T-helper 2 cell treated with Interferon-gamma antibody and Interleukin-4, amounts not matched to agents 5 μg/mL and 100 μg/mL, for 36 hours (primary cell): Measurements from ENCODE around the gene HS1BP3.

Source experiments
- DNase-seq: peaks from one replicate; pipeline ENCODE4 v3.0.0; 2021; ENCODE audit warnings: low spot score
- H3K27ac Mint-ChIP-seq: one replicate; pipeline ENCODE4 v1.8.0; 2021; ENCODE audit warnings: mild to moderate bottlenecking, mixed read lengths
- H3K27me3 Mint-ChIP-seq: one replicate; pipeline ENCODE4 v1.8.0; 2021; ENCODE audit warnings: low read depth, mixed read lengths
- H3K36me3 Mint-ChIP-seq: one replicate; pipeline ENCODE4 v1.8.0; 2021; ENCODE audit warnings: low read depth, mixed read lengths
- H3K4me1 Mint-ChIP-seq: one replicate; pipeline ENCODE4 v1.8.0; 2021; ENCODE audit warnings: low read depth, mixed read lengths
- H3K4me3 Mint-ChIP-seq: one replicate; pipeline ENCODE4 v1.8.0; 2022; ENCODE audit warnings: mild to moderate bottlenecking, moderate library complexity, mixed read lengths
- H3K9me3 Mint-ChIP-seq: one replicate; pipeline ENCODE4 v1.8.0; 2021; ENCODE audit warnings: mixed read lengths

The HS1BP3 gene

DNA sequence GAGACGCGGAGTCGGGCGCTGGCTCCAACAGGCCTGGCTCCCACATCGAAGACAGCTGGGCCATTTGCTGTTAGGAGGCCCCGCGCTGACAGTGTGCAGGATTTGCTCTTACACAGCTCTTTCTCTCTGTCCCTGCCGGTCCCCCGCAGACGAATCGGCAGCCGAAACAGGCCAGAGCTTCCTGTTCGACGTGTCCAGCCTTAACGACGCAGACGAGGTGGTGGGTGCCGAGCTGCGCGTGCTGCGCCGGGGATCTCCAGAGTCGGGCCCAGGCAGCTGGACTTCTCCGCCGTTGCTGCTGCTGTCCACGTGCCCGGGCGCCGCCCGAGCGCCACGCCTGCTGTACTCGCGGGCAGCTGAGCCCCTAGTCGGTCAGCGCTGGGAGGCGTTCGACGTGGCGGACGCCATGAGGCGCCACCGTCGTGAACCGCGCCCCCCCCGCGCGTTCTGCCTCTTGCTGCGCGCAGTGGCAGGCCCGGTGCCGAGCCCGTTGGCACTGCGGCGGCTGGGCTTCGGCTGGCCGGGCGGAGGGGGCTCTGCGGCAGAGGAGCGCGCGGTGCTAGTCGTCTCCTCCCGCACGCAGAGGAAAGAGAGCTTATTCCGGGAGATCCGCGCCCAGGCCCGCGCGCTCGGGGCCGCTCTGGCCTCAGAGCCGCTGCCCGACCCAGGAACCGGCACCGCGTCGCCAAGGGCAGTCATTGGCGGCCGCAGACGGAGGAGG is 19.6 kb upstream of the HS1BP3 start:
- H3K27me3 Mint-ChIP-seq = peaks cover 45% of the 10 kb centered on the region
- no peak overlapping the region for H3K27ac Mint-ChIP-seq
- H3K4me3 Mint-ChIP-seq = no peak overlapping the region
- H3K4me1 Mint-ChIP-seq = peaks cover 3% of the 10 kb centered on the region
- DNase-seq = no peak
- no peaks in the 10 kb centered on the region for H3K9me3 Mint-ChIP-seq
- no peaks in the 10 kb centered on the region for H3K36me3 Mint-ChIP-seq

DNA sequence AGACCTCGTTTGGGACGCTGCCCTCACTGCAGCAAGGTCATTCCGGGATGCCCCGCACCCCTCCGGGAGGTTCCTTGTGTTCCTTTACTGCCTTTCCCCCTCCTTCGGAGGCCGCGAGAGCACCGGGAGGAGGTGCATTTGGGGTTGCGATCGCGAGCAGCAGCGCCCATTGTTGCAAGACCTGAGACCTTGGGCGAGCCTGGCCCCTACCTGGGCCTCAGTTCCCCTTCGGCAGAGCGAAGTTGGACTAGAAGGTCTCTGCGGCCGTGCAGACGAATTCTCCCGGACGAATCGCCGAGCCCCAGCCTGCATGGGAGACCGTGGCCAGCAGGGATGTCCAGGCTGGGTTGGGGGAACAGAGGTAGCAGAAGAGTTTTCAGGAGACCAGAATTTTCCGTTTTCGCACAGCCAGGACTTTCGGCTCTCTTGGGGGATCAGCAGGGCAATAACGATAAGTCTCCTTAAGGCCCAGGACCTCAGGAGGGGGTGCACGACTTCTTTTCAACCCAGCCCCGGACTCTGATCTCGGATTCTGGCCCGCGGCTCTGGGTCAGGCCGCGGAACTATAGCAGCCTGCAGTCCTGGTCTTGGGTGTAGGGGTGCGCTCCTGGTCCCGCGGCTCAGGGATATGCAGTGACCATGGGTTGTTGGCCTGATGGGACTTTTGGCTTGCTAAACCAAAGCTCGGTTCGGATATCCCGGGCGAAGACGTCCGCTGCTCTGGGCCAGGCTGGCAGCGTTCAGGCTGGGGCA is 18.8 kb upstream of the HS1BP3 start:
- Mint-ChIP-seq H3K27ac (no peak overlapping the region), H3K9me3 (no peaks in the 10 kb centered on the region), H3K4me3 (no peak overlapping the region)

DNA sequence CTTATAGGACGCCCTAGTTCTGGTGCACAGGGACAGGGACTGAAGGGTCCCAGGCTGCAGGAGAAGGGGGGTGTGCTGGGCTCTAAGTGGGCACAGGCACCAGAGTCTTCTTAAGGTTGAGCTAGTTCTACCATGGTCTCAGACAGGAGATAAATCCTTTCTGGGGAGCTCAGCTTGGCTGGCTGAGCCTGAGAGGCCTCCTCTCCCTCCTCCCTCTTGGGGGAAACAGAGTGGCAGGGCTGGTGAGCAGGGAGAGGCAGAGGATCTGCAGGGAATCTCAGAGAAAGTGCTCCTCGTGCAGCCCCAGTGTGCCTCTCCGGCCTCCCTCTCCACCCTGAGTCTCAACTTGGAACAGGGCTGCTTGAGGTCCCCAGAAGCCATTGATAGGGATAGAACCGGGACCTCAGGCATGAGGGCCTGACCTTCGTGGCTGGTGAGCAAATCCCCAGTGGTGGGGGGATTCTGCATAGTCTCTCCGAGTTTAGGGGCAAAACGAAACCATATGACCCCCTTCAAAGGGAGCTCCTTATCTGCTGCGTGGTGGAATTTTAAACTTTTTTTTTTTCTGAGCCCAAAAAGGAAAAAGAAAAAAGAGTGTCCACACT is 18.1 kb upstream of the HS1BP3 start:
- peaks cover 3% of the 10 kb centered on the region for H3K4me1 Mint-ChIP-seq
- no peak overlapping the region for H3K4me3 Mint-ChIP-seq
- DNase-seq = no peak
- H3K9me3 Mint-ChIP-seq = no peaks in the 10 kb centered on the region
- H3K27me3 Mint-ChIP-seq = peaks cover 60% of the 10 kb centered on the region
- H3K36me3 Mint-ChIP-seq = no peaks in the 10 kb centered on the region
- H3K27ac Mint-ChIP-seq = no peak overlapping the region

More for the DNA sequence above, 18.8 kb upstream of the HS1BP3 start:
- H3K36me3 Mint-ChIP-seq = no peaks in the 10 kb centered on the region
- no peak for DNase-seq
- peaks cover 52% of the 10 kb centered on the region for H3K27me3 Mint-ChIP-seq
- H3K4me1 Mint-ChIP-seq = peaks cover 3% of the 10 kb centered on the region

DNA sequence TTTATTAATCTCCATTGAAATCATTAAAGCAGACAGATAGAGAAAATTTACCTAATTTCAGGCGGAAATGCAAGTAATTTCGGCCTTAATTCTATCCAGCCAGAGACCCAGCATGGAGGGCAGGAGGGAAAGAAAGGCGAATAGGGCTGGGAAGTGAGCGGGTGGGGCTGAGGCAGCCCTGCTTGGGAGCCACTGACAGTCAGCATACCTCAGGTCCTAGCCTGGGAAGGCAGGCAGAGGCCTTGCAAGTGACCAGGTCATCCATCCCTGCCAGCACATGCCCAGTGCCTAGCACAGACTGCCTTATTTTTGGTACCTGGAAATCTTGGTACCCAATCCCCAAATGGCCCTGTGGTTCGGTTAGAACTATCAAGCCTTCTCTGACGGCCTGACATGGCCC is 17.6 kb upstream of the HS1BP3 start:
- no peak overlapping the region for H3K27ac Mint-ChIP-seq
- DNase-seq = no peak
- H3K4me1 Mint-ChIP-seq = peaks cover 3% of the 10 kb centered on the region
- H3K4me3 Mint-ChIP-seq = peak overlapping the region; percentile 35
- H3K9me3 Mint-ChIP-seq = no peaks in the 10 kb centered on the region
- H3K36me3 Mint-ChIP-seq = no peaks in the 10 kb centered on the region
- peaks cover 62% of the 10 kb centered on the region for H3K27me3 Mint-ChIP-seq

DNA sequence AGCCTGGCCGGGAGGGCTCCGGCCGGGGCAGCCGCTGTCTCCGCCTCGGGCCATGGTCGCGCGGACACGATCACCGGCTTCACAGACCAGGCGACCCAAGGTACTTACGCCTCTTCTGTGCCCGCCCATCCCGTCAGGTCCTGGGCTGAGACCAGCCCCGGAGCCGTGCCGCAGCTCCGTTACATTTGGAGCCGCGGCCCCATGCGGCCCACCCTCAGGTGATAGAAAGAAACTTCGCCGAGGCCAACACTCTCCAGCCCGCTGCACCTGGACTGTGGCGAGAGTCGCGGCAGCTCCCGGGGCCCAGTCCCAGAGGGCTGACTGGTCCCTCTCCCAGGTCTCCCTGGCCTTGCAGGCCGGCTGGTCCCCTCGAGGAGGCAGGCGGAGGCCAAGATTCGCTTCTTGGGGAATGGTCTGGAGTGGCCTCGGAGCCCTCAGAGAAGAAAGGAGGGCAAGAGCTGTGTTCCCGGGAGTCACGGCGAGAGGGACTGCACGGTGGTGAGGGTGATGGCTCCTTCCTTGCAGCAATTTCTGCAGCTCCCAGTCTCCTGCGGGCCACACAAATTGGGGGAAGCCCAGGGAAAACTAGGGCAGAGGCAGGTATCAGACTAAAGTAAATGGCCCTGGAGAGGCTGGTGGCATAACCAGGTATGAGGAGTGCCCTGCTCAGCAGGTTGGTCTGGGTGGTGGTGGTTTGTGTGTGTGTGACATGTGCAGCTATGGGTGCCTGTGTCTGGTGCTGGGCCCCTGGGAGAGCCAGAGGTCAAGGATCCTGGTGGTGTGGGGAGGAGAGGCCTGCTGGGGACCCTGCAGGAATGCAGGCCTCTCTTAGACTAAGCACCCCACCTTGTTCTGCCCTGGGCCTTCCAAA is 16.9 kb upstream of the HS1BP3 start:
- DNase-seq = no peak
- H3K27me3 Mint-ChIP-seq = peaks cover 65% of the 10 kb centered on the region
- H3K4me3 Mint-ChIP-seq = peak overlapping the region; percentile 35
- peaks cover 3% of the 10 kb centered on the region for H3K4me1 Mint-ChIP-seq
- H3K36me3 Mint-ChIP-seq = no peaks in the 10 kb centered on the region
- H3K9me3 Mint-ChIP-seq = no peaks in the 10 kb centered on the region
- no peak overlapping the region for H3K27ac Mint-ChIP-seq

DNA sequence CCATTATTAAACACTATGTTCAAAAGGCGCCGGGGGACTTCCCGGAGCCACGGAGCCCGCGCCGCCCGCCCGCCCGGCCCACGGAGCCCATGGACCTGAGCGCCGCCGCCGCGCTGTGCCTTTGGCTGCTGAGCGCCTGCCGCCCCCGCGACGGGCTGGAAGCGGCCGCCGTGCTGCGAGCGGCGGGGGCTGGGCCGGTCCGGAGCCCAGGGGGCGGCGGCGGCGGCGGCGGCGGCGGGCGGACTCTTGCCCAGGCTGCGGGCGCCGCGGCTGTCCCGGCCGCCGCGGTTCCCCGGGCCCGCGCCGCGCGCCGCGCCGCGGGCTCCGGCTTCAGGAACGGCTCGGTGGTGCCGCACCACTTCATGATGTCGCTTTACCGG is 16.2 kb upstream of the HS1BP3 start:
- Mint-ChIP-seq H3K4me3 (no peak overlapping the region), H3K27ac (no peak overlapping the region), H3K36me3 (no peaks in the 10 kb centered on the region), H3K27me3 (peaks cover 70% of the 10 kb centered on the region), H3K9me3 (no peaks in the 10 kb centered on the region), H3K4me1 (peaks cover 3% of the 10 kb centered on the region)
- DNase-seq = no peak

DNA sequence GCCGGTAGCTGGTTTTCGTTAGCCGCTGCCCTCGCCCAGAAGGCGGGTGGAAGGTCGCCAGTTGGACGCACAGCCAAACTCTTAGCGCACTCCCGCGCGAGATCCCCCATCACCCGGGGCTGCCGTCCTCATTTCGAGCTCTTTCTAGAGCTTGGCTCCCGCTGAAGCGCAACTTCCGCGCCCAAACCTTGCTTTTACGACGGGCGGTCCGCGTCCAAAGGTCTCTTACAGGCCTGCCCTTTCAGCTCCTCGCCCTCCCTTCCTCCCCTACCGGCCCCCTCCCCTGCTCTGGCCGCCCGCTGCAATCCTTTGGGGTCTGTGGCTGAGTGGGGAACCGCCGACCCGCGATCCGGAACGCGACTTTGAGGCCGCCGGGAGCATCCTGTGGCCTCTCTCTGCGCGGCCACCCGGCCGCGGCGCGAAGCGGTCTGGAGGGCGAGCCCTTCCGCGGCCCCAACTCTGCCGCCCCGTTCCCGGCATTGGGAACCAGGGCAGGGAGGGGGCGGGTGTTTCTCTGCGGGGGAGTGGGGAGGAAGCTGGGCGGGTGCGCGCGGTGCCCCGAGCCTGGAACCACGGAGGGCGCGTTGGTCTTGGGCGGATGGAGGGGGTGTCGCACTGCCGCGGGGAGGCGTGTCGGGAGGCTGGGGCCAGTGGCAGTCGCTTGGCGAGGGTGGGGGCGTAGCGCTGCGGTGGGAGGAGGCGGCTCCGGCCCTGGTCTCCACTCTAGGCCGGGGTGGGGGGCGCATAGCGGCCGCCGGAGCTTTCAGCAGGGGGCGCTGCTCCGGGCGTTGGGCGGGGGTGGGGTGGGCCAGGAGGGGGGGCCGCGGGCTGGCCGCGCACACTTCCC is 15.6 kb upstream of the HS1BP3 start, which contains the start of gene GDF7:
Gene GDF7, plus strand, starts transcription at position 841 of the 847 bp plus-strand sequence. CDS start 96 bp downstream, outside the sequence.
- no peaks in the 10 kb centered on the region for H3K9me3 Mint-ChIP-seq
- no peaks in the 10 kb centered on the region for H3K36me3 Mint-ChIP-seq
- peak within 1 kb of the TSS; percentile 66 for H3K4me3 Mint-ChIP-seq
- H3K27ac Mint-ChIP-seq = no peak within 1 kb of the TSS
- H3K27me3 Mint-ChIP-seq = peaks cover 70% of the 10 kb centered on the region
- H3K4me1 Mint-ChIP-seq = peaks cover 3% of the 10 kb centered on the region
- DNase-seq = peak; percentile 28

DNA sequence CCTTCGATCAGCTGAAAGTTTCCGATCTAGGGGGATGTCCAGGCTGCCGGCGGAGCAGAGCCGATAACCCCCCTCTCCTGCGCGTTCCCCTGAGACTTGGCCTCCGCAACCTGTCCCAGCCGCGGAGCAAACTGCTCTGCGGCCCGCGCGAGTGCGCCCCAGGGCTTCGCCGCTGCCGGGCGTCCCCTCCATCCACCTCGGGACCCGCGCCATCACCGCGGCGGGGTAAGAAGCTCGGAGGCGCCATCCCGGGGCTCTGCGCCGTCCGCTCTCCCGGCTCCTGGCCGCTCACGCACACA is 15.1 kb upstream of the HS1BP3 start:
- Mint-ChIP-seq H3K27me3 (peaks cover 72% of the 10 kb centered on the region), H3K36me3 (no peaks in the 10 kb centered on the region), H3K27ac (no peak overlapping the region), H3K4me1 (peaks cover 3% of the 10 kb centered on the region), H3K9me3 (no peaks in the 10 kb centered on the region), H3K4me3 (peak overlapping the region; percentile 66)
- no peak for DNase-seq

DNA sequence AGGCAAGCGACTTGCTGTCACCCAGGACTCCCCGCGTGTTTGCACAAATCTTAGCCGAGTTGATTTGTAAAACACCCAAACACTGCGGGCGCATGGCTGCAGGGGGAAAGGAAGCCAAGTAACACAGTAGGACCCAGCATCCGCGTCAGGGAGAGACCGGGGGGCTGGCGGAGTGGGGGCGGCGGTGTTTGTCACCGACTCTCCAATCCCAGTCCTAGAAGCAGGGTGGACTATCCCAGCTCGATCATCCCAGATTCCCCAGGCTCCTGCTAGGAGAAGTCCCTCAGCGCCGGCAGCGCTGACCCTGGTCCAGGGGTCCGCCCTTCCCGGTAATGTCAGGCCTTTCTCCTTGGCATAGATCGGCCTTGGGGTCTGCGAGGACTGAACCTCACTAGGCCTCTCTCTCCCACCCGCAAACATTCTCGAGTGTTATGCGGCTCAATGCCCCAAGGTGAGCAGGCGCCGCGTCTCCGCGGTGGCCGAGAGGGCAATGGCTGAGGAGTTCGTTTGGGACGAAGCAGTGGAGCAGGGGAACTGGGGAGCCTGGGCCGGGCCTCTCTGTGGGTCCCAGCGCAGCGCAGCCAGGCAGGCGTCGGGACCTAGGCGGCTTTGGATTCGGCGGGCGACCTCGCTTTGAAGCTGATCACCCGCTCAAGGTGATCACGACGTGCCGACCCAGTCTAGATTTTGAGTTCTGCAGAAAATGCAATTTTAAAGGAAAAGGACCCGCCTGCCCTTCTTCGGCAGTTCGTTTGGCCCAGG is 14.5 kb upstream of the HS1BP3 start:
- no peak for DNase-seq
- peaks cover 3% of the 10 kb centered on the region for H3K4me1 Mint-ChIP-seq
- peak overlapping the region; percentile 21 for H3K4me3 Mint-ChIP-seq
- no peaks in the 10 kb centered on the region for H3K36me3 Mint-ChIP-seq
- no peak overlapping the region for H3K27ac Mint-ChIP-seq
- no peaks in the 10 kb centered on the region for H3K9me3 Mint-ChIP-seq
- H3K27me3 Mint-ChIP-seq = peaks cover 77% of the 10 kb centered on the region

DNA sequence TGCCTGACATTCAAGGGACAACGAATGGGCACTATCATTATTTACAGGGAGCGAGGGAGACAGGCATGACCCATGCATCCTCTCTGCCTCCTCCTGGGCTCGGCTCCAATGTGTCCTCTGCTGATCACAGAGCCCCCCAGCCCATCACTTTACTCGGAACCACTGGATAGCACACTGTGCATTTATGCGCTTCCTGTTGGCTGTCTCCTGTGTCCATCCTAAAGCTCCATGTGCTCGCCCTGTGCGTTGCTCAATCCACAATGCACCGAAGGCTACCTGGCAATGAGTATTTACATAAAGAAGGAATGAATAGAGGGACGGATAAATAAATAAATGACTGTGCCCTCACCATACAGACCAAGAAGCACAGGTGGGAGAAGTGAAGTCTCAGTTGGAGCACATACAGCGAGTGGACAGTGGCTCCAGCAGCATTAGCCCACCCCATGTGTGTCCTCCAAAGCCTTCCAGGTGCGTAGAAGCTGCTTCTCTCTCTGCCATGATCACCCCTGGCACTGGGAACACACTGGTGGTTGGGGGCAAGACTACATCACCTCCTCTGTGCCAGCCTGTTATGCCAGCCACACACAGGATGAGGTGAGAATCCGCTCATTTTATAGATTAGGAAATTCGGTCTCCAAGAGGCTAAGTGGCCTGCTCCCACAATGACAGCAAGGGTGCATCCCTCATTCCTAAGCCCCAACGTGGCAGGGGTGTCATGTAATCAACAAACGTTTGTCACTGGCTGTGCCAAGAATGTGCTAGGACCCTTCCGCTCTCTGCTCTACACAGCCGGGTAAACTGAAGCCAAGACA is 13.7 kb upstream of the HS1BP3 start:
- peaks cover 3% of the 10 kb centered on the region for H3K4me1 Mint-ChIP-seq
- peaks cover 77% of the 10 kb centered on the region for H3K27me3 Mint-ChIP-seq
- no peak overlapping the region for H3K27ac Mint-ChIP-seq
- H3K36me3 Mint-ChIP-seq = no peaks in the 10 kb centered on the region
- no peaks in the 10 kb centered on the region for H3K9me3 Mint-ChIP-seq
- H3K4me3 Mint-ChIP-seq = no peak overlapping the region
- DNase-seq = no peak

DNA sequence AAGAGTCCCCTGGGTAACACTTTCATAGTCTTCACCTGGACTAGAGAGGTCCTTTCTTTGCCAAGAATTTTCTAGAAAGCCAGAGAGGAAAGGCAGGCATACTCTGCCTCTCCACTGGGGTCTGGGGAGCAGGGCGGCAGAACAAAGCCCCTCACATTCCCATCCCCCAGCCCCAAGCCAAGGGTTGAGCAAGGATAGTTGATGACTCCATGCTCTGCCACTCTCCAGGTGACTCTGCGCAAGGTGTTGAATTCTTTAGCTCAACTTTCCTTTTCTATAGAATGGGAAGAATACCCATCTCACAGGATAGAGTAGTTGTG is 13.1 kb upstream of the HS1BP3 start:
- Mint-ChIP-seq H3K27ac (no peak overlapping the region), H3K27me3 (peaks cover 75% of the 10 kb centered on the region), H3K9me3 (no peaks in the 10 kb centered on the region), H3K4me1 (peaks cover 3% of the 10 kb centered on the region), H3K36me3 (no peaks in the 10 kb centered on the region), H3K4me3 (no peak overlapping the region)
- DNase-seq = no peak
